ENCODE measurements around the gene MTURN. TPM values are rescaled to one million over a fixed set of nuclear protein-coding genes. Genes with fewer than 3 reads are reported as not detected.

MTURN gene
- 2.5 and 3.5 TPM in 2 replicates for total RNA-seq

GRCh38 chr7:30134611-30135300, at the start of gene MTURN:
TSS of gene MTURN (plus strand) at chr7:30134986. CDS start at chr7:30135137, 151 bp downstream.

Other genes starting within 250 kb of the MTURN start
- gene SCRN1, start 145.2 kb upstream of the MTURN start, total RNA-seq = 81.6 and 103 TPM in 2 replicates
- 33.2 and 35.8 TPM in 2 replicates for gene FKBP14, start 108.3 kb upstream of the MTURN start, total RNA-seq
- gene PLEKHA8, start 106.6 kb upstream of the MTURN start, total RNA-seq = 3.2 and 4.1 TPM in 2 replicates
- 3.2 and 5.5 TPM in 2 replicates for gene ZNRF2, start 149.6 kb downstream of the MTURN start, total RNA-seq

All from myometrial cell (primary cell).